Measurements from ENCODE around the gene ACMSD.
"Not testable (repeated sequence)": the region's sequence is repeated elsewhere in the genome, so short reads cannot be mapped to it uniquely, and the experiment has no call there.

Gene ACMSD

GRCh38 chr2:134906726-134907125 lies 68.3 kb downstream of the ACMSD start:
- DNase-seq (ENCODE audit: low read depth in 3 of 3) = no peak

DNA sequence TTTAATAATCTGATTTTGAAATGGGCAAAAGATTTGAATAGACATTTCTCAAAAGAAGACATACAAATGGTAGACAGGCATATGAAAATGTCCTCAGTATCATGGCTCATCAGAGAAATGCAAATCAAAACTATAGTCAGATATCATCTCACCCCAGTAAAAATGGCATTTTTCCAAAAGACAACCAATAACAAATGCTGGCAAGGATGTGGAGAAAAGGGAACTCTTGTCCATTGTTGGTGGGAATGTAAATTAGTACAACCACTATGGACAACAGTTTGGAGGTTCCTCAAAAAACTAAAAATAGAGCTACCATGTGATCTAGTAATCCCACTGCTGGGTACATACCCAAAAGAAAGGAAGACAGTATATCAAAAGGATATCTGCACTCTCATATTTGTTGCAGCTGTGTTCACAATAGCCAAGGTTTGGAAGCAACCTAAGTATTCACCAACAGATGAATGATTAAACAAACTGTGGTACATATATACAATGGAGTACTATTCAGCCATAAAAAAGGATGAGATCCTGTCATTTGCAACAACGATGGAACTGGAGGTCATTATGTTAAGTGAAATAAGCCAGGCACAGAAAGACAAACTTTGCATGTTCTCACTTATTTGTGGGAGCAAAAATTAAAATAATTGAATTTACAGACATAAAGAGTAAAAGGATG lies 69.2 kb downstream of the ACMSD start:
- not testable (repeated sequence) for DNase-seq (ENCODE audit: low read depth in 3 of 3)

DNA sequence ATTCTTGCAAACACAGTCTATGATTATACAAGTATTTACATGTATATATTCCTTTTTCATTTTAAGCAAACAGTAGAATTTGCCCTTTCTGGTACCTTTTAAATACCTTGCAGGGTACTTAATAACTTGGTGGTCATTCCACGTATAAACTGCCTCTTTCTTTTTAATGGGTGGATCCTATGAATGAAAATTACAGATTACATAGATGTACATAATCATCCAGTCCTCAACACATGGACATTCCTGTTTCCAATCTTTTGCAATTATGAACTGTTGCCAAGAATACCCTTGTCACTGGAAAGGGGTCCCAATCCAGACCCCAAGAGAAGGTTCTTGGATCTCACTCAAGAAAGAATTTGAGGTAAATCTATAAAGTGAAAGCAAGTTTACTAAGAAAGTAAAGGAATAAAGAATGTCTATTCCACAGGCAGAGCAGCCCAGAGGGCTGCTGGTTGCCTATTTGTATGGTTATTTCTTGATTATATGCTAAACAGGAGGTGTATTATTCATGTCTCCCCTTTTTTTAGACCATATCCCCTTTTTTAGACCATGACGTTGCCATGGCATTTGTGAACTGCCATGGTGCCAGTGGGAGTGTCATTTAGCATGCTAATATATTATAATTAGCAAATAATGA lies 72.5 kb downstream of the ACMSD start:
- DNase-seq (ENCODE audit: low read depth in 3 of 3) = no peak

- DNase-seq (ENCODE audit: low read depth in 3 of 3) = no peak
Observed at GRCh38 chr2:134911400-134911785, 73.0 kb downstream of the ACMSD start.

- no peak for DNase-seq (ENCODE audit: low read depth in 3 of 3)
Observed at GRCh38 chr2:134912361-134912760, 73.9 kb downstream of the ACMSD start.

GRCh38 chr2:134917360-134917865 lies 79.0 kb downstream of the ACMSD start:
- no peak for DNase-seq (ENCODE audit: low read depth in 3 of 3)

DNA sequence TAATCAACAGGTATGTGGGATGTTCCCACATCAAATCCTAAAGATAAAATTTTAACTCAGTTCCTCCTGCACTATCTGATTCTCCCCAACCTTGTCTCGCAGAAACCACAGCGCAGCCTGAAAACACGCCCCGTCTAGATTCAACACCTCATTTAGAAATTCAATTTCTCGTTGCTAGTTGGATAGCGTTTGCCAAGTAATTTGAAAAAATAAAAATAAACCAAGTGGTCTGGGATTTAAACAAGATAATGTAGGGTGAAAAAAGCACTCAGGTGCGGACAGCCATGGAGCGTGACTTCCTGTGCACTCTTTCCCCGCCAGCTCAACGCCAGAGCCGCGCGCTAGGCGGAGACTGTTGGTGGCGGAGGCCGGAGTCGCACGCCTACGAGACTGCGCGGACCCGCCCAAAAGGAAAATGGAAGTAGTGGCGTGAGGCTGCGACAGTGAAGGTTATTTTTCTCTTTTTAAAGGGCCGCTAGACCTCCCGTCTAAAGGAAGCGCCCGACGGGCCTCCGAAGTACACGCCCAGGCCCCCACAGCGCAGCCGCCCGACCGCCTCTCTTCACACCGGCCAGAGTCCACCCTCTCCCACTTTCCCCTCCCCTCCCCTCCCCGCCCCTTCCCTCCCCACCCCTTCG lies 79.6 kb downstream of the ACMSD start:
- DNase-seq (ENCODE audit: low read depth in 3 of 3) = peak in 2 of 3 experiments; percentile 76 to 78

GRCh38 chr2:134918526-134919340 lies 80.3 kb downstream of the ACMSD start, which contains the start of gene CCNT2:
Gene CCNT2 (plus strand): TSS chr2:134918822. CDS start chr2:134918855, 33 bp downstream.
- DNase-seq (ENCODE audit: low read depth in 3 of 3) = peak; percentile 99 to 100 (median 99)

- peak in 1 of 3 experiments; percentile 23 for DNase-seq (ENCODE audit: low read depth in 3 of 3)
Observed at GRCh38 chr2:134919341-134920210, 81.2 kb downstream of the ACMSD start.

- DNase-seq (ENCODE audit: low read depth in 3 of 3) = no peak
Observed at GRCh38 chr2:134924912-134925311, 86.5 kb downstream of the ACMSD start.

DNA sequence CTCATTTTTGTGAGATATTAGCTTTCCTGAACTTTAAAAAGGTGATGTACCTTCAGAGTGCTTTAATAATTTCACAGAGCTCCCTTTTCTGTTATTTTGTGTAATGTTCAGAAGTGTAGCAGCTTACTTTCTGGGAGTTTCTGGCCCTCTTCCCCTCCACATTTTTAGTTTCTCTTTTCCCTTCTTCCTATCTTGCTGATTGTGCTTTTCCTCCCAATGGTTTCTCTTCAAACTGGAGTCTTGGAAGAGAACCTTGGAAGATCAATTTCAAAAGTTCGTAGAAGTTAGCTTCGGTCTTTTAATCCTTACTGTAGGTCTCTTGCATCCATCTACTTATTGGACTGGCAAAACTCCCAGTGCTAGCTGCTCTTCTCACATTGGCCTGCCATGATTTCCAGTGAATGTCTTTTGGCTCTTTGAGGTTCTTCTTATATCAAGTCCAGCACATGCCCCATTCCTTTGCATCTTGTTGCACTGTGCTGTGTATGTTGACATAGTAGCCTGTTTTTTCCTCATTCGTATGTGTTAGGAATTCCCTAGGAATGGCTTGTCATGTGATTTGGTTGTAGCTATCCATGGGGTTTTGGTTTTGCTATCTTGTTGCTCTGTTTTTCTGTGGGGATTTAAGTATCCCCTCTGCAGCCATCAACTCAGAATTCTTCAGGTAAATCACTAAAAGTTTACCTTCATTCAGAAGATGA lies 88.0 kb downstream of the ACMSD start:
- no peak for DNase-seq (ENCODE audit: low read depth in 3 of 3)

- no peak for DNase-seq (ENCODE audit: low read depth in 3 of 3)
Observed at GRCh38 chr2:134927195-134927594, 88.8 kb downstream of the ACMSD start.

DNA sequence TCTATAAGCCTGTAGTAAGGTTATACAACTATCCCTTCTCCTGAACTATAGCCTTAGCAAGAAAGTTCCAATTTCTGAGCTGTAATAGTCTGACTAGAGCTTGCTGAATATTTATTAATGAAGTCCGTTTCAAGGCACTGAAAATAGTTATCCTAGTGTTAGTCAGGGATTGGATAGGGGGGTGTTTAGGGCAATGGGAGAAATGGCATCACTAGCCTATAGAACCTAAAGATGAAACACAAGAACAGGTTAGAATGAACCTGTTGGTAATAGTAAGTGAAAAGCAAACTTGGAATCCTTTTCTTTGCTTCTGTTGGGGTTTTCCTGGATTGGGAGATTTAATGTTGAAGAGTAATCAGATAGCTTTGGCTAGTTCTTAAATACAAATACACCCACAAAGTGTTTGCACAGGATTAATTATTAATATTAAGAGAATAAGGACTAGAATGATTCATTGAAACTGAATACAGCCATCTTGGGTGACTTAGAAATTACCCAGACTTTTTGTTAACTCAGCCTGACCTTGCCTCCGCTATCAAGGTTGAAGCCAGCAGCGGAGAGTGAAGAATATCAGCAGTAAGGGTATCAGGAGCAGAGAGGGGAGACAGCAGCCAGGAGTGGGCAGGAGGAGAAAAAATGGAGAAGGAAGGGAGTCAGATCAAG lies 94.6 kb downstream of the ACMSD start:
- no peak for DNase-seq (ENCODE audit: low read depth in 3 of 3)

DNA sequence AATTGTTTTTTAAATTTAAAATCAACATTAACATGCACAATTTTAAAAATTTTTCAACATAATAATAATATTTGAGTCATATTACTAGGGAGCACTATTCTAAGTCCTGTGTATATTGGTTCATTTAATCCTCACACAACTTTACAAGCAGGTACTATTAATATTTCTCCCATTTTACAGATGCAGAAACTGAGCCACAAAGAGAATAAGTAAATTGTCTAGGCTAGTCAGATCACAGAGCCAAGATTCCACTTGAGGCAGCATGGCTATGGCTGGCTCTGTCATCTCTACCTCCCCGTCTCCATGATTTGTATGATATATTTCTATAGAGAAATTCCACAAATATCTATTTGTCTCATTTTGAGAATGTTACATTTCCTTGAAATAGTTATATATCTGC lies 95.3 kb downstream of the ACMSD start:
- DNase-seq (ENCODE audit: low read depth in 3 of 3) = no peak

DNA sequence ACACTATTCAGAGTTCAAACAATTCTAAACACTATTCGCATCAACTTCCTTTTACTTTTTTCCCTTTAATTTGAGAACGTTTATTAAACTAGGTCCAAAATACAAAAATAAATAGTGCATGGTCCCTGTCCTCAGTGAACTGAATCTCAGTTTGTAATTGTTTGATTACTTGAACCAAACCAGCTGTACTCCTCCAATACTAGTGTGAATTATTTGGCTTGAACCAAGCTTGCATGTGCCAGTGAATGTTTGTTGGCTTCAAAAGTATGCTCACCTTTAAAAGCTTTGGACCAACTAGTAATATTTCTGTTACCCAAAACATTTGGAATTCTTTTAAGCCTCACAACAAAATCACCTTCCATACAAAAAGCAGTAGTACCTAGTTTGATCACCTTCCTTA lies 95.7 kb downstream of the ACMSD start:
- DNase-seq (ENCODE audit: low read depth in 3 of 3) = no peak

- DNase-seq (ENCODE audit: low read depth in 3 of 3) = no peak
Observed at GRCh38 chr2:134934641-134935040, 96.2 kb downstream of the ACMSD start.

DNA sequence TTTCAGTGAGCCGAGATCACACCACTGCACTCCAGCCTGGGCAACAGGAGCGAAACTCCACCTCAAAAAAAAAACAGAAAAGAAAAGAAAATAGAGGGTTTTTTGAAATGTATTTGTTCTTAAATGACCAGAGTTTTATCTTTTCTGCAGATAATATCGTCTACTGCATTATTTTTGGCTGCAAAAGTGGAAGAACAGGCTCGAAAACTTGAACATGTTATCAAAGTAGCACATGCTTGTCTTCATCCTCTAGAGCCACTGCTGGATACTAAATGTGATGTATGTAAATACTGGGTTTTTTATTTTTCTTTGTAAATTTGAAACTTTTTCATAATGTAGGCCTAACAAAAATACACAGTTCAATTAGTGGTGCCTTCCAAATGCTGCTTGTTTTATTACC lies 98.3 kb downstream of the ACMSD start:
- no peak for DNase-seq (ENCODE audit: low read depth in 3 of 3)

DNA sequence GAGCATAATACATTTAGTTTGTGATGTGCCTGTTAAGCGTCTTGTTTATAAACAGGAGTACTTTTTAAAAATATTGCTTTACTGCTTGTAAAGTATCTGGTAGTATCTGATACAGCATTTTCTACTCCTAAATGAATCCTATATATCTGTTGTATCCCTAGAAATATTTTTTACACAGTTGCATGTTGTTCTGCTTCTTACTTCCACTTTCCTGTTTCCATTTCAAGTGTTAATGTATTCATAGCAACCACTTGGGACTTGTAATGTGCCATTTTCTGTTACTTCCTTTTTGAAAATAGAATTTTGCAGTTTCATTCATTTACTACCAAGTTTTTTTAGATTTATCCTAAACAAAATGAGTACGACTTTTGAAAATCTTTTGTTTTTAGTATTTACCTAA lies 105.1 kb downstream of the ACMSD start:
- DNase-seq (ENCODE audit: low read depth in 3 of 3) = no peak

DNA sequence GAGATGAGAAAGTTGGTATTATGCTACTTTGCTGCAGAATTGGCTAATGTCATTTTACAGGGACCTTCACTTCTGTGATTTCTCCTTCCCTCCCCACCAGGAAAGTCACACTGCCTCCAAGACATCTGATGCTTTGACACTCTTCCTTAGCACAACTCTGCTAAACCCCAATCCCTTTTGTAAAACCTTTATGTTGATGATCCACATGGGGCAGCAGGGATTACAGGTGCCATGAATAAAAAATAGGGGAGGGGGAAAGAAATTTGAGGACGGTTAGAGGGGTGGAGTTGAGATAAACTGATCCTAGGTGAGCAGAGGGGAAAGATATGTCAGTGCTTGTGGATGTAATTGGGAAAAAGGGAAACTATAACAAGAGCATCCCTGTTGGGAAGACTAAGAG lies 106.6 kb downstream of the ACMSD start:
- no peak for DNase-seq (ENCODE audit: low read depth in 3 of 3)

GRCh38 chr2:134946073-134946472 lies 107.7 kb downstream of the ACMSD start:
- no peak for DNase-seq (ENCODE audit: low read depth in 3 of 3)

Measured in stimulated activated CD4-positive, alpha-beta T cell treated with anti-CD3 and anti-CD28 coated beads, TNF-alpha, amount 100 ng/mL, for 4 hours (primary cell).